Measurements from ENCODE around the gene AQP11. TPM values are rescaled to one million over a fixed set of nuclear protein-coding genes. Genes with fewer than 3 reads are reported as not detected.

The AQP11 gene
- total and polyA plus RNA-seq, 2 donors (not counting 3 experiments of a cell fraction or from before 2014, with no cell fraction given), result 0.22 to 0.55 TPM

GRCh38 chr11:77593883-77594282 is 4.1 kb downstream of the AQP11 start:
- CTCF ChIA-PET, result interaction anchor here (1.9 kb wide), 1 partner anchor 26 kb away, joined by 12 read pairs; no protein-coding TSS in a partner anchor
- BruUV-seq (replicated peaks), result no TSS peak
- POLR2A ChIA-PET, result no interaction called here

More at GRCh38 chr11:77593883-77594282, 4.1 kb downstream of the AQP11 start:
- Histone ChIP-seq H3K9me3 (replicated peaks; ENCODE audit: control insufficient read depth, insufficient read depth, low read length) (no peaks in the 10 kb centered on the region), H4K20me1 (replicated peaks; ENCODE audit: control insufficient read depth, extremely low read depth, insufficient read depth, low read length) (no peaks in the 10 kb centered on the region), H2AFZ (ENCODE audit: low read depth, low read length) (no peak overlapping the region), H3K9me1 (replicated peaks; ENCODE audit: control insufficient read depth, extremely low read depth, insufficient read depth, low read length) (no peaks in the 10 kb centered on the region), H3K9ac (replicated peaks; ENCODE audit: extremely low read depth, insufficient read depth, low read length) (no peak overlapping the region), H3K4me3 (replicated peaks in 1 of 3; ENCODE audit: insufficient read depth in 1 of 3, low read depth in 1 of 3, low read length in 3 of 3) (no peak overlapping the region), H3K4me2 (ENCODE audit: insufficient read depth, low read length) (no peak overlapping the region), H3K79me2 (ENCODE audit: control insufficient read depth, insufficient read depth, low read length) (no peaks in the 10 kb centered on the region), H3K36me3 (ENCODE audit: control insufficient read depth in 2 of 2, extremely low read depth in 1 of 2, insufficient read depth in 2 of 2, low read length in 2 of 2) (no peaks in the 10 kb centered on the region), H3K27ac (ENCODE audit: insufficient read depth, low read depth, low read length) (no peak overlapping the region), H3K4me1 (ENCODE audit: control insufficient read depth, extremely low read depth, insufficient read depth, low read length) (peaks cover 10% of the 10 kb centered on the region), H3K27me3 (ENCODE audit: control insufficient read depth in 2 of 2, insufficient read depth in 2 of 2, low read length in 2 of 2) (no peaks in the 10 kb centered on the region)
- dilution Hi-C loops (cut with MboI; ENCODE audit: extremely low pct_ligation_motif_present, low sequenced_read_pairs) (no loop called here), intact Hi-C loops (cut with micrococcal nuclease) (no loop called here)
- FAIRE-seq, result no peak
- no peak for DNase-seq (ENCODE audit: low read depth, low spot score)
- no peak for TF ChIP-seq MYC (IDR thresholded peaks at IDR 0.05; ENCODE audit: low read depth, low read length)
- no peak for TF ChIP-seq EZH2 (IDR thresholded peaks at IDR 0.05; ENCODE audit: borderline replicate concordance, low read depth, low read length, severe bottlenecking)
- TF ChIP-seq FOS (IDR thresholded peaks at IDR 0.05; ENCODE audit: borderline replicate concordance, insufficient read depth, low read length), result no peak
- no peak for TF ChIP-seq GATA2 (IDR thresholded peaks at IDR 0.05; ENCODE audit: insufficient read depth, insufficient read length, low read depth, low read length)
- TF ChIP-seq MAX (IDR thresholded peaks at IDR 0.05; ENCODE audit: insufficient read depth, insufficient read length), result no peak
- no peak for TF ChIP-seq POLR2AphosphoS5 (IDR thresholded peaks at IDR 0.05; ENCODE audit: insufficient read depth, low read depth, low read length)
- TF ChIP-seq, protein P1, sequence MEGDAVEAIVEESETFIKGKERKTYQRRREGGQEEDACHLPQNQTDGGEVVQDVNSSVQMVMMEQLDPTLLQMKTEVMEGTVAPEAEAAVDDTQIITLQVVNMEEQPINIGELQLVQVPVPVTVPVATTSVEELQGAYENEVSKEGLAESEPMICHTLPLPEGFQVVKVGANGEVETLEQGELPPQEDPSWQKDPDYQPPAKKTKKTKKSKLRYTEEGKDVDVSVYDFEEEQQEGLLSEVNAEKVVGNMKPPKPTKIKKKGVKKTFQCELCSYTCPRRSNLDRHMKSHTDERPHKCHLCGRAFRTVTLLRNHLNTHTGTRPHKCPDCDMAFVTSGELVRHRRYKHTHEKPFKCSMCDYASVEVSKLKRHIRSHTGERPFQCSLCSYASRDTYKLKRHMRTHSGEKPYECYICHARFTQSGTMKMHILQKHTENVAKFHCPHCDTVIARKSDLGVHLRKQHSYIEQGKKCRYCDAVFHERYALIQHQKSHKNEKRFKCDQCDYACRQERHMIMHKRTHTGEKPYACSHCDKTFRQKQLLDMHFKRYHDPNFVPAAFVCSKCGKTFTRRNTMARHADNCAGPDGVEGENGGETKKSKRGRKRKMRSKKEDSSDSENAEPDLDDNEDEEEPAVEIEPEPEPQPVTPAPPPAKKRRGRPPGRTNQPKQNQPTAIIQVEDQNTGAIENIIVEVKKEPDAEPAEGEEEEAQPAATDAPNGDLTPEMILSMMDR (IDR thresholded peaks at IDR 0.05; ENCODE audit: extremely low read depth in 1 of 2, insufficient read depth in 1 of 2, low read depth in 1 of 2, low read length in 2 of 2), result no peak
- no peak for TF ChIP-seq JUN (IDR thresholded peaks at IDR 0.05; ENCODE audit: borderline replicate concordance, insufficient read depth, insufficient read length, low read depth)
- no peak for TF ChIP-seq POLR2A (IDR thresholded peaks at IDR 0.05; ENCODE audit: low read depth, low read length)

Measured in endothelial cell of umbilical vein (primary cell).